GM19324 (cell line): ENCODE data around the gene TSPAN1.

Experiments
- ATAC-seq: cut with Tn5 transposase; IDR thresholded peaks from one replicate; pipeline ENCODE4 v1.9.1; 2021; ENCODE audit warnings: mild to moderate bottlenecking, moderate library complexity; ENCODE audit not compliant: unreplicated experiment, low FRiP score

The TSPAN1 gene, protein sequence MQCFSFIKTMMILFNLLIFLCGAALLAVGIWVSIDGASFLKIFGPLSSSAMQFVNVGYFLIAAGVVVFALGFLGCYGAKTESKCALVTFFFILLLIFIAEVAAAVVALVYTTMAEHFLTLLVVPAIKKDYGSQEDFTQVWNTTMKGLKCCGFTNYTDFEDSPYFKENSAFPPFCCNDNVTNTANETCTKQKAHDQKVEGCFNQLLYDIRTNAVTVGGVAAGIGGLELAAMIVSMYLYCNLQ

DNA sequence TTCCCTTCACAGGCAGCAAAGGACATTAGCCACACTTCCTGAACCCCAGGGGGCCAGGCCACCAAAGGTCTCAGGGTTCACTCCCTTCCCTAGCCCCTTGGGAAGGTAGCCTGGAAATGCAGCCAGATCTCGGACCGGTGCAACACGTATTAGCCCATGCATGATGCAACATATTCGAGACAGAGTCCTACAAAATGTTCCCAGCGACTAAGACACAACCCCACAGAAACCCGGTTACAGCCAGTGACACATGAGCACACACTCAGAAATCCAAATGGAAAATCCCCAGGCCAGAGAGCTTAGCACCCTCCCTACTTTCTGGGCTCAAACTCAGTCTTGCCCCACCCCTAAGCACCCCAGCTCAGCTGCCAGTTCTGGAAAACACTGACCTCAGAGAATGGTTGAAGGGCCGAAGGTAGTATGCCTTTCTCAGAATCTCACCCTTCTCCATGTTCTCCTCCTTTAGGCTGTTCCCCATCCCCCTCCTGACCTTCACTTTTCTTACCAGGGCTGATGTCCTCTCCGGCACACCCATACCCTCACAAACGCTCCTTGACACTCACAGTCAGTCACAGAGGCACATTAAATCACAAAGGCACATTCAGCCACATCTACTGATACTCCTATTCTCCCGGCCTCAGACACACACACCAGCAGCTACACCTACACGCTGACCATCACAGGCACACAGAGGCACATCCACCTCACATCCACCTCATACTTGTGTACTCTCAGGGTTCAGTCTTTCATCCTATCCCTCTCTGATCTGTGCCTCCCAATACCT is at the start of gene TSPAN1:
Gene TSPAN1, plus strand, starts transcription at position 640 of the 784 bp plus-strand sequence. CDS start 6,021 bp downstream, outside the sequence.
- no peak for ATAC-seq

DNA sequence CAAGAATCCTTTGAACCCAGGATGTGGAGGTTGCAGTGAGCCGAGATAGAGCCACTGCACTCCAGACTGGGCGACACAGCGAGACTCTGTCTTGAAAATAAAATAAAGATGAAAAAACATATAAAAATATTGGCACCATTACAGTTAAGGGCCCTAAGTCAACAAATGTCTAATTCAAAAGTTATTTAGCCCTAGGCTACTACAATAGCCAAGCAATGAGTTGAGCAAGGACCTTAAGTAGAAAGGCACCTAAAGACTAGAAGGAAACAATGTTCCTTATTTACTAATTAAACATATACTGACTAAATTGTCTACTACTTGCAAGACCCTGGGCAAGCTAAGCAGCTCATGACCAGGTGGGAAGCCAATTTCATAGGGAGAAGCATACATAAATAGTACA is 46.5 kb upstream of the TSPAN1 start:
- ATAC-seq: no peak

DNA sequence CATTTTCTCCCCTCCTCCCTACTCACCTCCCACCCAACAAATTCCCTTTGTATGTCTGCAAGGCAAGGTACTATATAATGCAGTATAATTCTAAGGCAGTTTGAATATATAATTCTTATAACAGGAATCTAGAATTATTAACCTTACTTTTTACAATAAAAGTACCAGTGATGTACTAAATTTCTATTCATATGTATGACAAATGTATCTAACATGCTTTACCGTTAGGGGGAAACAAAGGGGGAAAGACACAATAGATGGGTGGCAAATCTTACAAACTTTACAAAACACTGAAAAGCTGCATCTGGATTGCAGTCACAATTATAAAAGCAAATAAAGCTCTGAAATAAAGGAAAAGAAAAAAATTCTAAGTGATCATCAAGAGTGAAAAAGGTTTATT is 44.8 kb upstream of the TSPAN1 start:
- no peak for ATAC-seq

DNA sequence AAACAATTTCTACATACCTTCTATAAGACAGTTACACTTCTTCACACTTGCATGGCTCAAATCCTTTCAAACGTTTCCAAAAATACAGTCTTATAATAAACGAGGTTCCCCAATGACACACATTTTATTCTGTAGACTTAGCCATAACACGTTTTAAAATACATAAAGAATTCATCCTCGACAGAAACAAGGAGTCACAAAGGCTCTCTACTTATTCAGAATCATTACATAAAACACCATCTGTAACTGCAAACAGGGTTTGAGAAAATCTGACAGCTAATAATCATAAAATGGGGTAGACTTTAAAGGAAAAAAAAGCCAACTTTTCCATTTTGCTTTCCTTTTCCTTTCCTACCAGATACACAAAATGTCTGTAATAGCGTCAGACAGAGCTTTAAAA is 44.3 kb upstream of the TSPAN1 start:
- no peak for ATAC-seq

DNA sequence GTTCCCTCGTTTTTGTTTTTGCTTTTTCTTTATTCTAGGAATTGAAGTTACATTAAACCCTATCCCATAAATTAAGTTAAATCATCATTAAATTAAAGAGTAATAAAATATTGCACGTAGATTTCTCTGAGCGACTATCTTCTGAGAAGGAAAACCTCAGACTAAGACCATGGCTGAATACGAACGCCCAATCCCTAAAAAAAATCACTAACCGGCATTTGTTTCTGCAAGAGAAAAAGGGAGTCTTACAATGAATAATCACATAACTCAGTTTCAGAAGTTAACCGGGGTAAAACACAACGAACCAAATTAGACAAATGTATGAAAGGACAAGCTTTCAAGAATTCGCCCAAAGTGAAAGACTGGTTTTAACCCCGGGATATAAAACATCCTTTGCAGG is 43.8 kb upstream of the TSPAN1 start:
- ATAC-seq: no peak

DNA sequence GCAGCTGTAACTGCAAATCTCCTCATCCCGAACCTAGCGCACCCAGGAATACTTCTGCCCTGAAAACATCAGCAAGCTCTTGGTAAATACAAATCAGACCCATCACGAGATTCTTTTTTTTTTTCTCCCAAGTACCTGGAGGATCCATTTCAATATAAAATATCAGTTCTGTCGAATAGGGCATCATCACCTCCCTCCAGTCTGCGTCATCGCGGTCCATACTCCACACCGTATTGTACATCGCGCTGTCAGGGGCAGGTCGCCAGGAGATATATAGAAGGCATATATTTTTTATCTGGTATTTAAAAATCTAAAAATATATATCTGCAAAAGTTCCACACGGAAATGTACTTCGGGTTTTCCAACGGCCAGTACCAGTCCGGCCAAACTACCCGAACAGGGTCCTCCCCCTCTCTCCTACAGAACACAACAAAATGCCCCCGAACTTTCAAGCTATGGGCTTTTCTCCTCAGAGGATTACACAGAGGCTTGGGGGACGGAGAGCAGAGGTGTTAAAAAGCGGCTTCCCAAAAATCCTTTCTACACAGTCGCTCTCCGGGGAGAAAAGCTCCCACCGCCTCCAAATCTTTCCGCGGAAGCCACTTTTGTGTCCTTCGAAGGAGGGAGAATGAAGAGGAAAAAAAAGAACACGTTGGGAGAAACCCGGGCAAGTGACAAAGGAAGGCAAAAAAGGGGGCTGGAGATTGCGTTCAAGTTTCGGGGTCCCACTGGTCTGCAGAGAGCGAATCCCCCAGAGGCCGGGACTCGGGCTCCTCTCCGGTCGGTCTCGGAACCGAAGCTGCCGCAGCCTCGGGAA is 43.0 kb upstream of the TSPAN1 start:
- ATAC-seq: no peak

DNA sequence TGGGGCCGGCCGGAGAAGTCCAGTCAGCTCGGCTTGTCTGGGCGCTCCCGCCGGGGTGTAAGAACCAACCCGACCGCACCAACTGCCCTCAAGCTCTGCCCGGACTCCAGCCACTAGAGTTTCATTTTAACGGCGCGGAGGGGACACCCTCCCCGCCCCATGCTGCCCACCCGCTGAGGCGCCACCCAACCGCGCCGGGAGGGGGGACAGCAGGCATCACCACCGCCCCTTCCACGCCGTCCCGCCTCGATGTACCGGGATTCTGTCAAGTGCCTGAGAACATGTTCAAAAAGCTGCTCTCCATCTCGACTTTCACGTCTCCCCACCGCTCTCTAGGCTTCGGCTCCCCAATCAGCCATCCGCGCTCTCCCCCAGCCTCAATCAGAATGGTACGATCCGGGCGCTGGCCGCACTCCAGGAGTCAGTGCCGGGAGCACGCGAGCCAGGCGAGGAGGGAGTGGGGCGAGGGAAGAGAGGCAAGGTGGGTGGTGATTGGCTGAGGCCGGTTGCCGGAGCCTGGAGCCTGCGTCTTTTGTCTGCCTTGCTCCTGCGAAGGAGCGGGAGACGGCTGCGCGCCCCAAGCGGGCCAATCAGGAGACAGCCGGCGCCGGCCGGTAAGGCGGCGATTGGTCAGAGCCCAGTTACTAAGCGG is 42.2 kb upstream of the TSPAN1 start, which contains the start of gene PIK3R3:
Gene PIK3R3, minus strand, starts transcription at position 101 of the 652 bp plus-strand sequence. CDS start 677 bp downstream, outside the sequence.
- peak; percentile 94 for ATAC-seq

DNA sequence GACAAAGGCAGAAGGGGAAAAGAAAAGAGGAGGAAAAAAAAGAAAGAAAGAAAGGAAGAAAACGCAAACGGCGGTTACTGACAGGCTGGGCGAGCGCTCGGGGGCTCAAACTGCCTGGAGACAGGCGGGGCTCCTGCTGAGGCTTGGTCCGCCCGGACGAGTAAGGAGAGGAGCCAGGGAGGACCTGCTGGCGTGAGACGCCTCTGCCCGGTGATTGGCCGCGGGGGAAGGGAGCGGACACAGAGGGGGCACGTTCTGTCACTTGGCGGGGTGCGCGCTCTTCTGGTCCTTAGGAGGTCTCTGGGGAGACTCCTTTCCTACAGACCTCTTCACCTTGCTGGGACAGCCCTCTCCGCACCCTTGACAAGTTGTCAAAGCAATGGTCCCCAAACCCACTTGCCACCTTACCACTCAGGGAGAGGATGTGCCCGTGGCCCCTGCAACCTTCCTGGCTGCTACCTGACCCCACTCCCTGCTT is 41.7 kb upstream of the TSPAN1 start:
- ATAC-seq: peak; percentile 56

DNA sequence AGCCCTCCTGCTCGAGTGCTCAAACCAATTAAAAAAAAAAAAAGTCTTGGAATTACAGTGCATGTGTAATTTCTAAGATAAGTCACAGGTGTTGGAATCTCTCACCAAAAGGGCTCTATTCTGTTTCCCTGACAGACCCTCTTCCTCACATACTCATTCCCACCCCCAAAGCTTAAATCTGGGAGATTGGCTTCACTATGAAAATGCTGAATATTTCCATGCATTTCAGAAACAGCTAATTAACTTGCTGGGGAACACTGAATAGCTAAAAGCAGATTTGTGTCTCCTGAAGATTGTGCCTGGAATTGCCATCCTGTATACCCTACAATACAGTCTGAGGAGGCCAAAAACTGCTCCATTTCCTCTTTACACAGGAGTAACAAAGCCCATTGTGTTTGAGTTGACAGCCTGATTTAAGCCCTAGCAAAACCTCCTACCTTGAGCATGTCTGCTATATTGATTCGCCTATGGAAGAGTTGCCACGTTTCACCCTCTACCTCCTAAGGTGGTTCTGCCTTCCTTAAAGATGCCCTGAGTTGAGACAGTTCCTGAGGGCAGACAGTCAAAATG is 41.0 kb upstream of the TSPAN1 start:
- ATAC-seq: no peak

DNA sequence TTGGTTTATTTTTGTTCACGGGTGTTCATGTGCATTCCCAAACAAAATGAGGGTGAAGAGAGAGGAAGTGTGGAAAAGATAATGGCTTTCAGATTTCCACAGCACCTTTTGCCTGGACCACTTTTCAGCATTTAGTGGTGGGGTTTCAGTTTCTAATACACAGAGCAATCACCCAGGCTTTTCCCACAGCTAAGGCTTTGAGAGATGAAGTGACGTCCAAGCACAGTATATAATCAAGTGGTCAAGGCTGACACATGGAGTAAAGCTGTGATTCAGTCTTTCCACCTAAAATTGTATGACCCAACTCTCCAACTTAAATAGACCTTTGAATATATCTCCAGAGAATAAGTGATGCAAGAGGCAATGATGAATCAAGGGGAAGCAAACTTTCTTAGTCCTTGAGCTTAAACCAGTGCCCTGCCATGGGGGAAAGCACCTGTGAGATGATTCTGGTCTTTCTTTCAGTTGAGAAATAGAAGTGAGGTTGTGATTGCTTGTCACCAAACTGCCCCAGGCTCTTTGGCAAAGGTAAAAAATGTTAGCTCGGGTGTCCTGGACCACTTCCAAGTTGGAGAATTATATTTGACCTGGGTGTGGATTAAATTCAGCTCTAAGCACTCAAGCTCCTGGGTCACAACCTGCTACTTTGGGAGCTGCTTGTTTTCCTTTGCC is 40.1 kb upstream of the TSPAN1 start:
- no peak for ATAC-seq

DNA sequence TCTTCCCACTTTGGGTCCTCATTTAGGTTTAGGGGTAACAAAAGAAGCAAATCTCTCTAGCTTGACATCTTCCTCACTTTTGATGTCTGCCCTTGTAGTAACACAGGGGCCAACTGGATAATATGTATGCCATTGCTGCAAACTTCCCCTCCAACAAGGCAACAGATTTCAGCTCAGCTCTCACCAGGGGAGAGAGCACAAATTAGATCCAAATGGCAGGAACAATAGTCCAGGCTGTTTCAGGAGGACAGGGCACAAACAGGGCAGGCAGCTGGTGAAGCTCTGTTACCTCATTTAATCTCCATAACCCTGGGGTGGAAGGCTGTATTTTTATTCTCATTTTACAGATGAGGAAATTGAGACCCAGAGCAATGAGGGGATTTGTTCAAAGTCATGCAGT is 38.2 kb upstream of the TSPAN1 start:
- ATAC-seq: no peak

DNA sequence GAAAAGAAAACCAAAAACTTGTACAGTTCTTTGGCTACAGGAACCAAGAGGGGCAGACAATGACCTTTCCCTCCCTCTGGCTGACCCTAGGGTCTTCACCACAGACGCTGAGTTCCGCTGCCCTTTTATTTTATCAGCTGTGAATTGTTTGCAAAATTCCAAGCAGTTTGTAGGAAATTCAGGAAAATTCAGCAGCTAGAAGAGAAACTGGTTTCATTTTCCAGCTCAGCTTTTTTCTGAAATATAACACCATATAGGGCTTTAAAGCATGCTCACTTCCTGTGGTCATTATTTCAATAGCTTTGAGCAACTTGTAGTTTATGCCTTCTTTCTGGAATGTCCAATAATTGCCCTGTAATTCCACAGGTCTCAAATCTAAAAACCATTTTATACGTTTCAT is 37.0 kb upstream of the TSPAN1 start:
- no peak for ATAC-seq

DNA sequence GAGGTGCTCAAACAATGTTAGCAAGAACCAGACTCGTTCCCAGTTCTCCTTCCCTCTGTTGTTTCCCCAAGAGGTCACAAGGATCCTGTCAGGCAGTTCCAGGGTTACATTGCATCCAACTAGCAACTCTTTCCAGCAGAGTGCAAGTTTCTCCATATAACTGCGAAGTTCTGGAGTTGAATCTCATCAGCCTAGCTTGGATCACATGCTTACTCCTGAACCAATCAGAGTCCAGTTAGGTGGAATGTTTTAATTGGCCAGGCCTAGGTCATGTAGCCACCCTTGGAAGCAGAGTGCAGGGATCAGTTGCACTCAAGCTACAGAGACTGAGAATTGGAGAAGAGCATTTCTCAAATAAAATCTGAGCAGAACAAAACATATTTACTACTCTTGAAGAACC is 26.6 kb upstream of the TSPAN1 start:
- no peak for ATAC-seq

DNA sequence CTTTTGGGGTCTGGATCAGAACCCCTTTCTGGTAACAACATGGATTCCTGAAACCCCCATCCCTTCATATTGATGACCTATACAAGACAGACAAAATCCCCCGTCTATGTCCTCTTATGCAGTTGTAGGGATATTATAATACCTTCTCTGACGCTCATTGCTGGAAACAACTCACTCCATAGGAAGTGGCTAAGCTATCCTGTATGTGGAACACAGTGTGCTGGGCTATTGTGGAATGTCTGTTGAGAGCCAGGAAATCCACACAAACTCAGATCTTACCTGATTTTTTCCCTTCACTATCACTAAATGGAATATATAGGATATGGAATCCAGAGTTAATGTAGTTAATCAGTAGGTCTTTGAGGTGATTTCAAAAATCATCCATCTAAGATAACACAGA is 24.8 kb upstream of the TSPAN1 start:
- ATAC-seq: no peak

DNA sequence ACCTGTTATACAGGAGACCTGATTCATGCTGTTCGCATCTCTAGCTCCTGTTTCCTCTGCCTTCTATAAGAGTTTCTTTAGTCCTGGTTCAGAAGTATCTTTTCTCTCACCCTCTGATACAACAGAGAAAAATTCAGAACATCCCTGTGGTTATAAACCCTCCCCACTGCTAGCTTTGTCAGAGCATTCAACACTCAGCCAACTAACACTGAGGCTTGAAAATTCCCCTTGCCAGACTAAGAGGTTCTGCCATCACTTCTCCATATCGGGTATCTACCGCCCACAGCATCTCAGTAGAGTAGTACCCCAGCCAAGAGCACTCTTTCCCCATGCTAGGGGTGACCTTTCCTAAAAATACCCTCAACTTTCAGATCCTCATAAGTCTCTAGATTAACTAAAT is 22.9 kb upstream of the TSPAN1 start:
- ATAC-seq: no peak

DNA sequence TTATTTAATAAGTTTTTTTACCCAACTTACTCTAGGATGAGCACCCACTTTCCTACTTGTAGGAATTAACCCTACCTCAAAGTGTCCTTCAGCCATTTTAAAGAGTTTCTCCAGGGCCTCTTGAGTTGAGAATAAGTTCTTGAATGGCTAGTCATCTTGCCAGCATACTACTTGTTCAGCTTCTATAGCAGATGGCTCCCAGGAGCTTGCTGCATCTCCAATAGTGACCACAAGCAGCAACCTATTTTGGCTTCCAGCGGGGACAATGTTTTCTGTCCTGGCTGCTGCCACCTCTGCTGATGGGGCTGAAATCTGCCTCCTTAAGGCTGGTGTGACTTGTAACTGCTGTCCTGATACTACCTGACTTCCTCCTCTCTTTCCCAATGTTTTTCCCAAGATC is 21.7 kb upstream of the TSPAN1 start:
- no peak for ATAC-seq

DNA sequence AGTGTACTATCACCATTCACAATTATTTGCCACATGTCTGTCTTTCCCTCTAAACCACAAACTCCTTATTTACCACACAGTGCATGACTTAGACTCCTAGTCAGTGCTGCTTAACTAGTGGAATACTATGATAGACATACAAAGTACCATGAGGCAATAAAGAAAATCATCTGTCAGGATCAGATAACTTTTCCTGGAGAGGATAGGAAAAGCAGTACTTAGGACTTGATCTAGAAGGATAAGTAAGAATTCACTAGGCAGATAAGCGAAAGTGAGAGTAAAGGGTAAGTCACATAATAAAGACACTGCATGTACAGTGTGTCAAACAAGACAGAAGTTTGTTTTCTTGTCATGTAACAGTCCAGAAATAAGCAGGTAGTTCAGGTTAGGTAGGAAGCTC is 21.2 kb upstream of the TSPAN1 start:
- no peak for ATAC-seq

DNA sequence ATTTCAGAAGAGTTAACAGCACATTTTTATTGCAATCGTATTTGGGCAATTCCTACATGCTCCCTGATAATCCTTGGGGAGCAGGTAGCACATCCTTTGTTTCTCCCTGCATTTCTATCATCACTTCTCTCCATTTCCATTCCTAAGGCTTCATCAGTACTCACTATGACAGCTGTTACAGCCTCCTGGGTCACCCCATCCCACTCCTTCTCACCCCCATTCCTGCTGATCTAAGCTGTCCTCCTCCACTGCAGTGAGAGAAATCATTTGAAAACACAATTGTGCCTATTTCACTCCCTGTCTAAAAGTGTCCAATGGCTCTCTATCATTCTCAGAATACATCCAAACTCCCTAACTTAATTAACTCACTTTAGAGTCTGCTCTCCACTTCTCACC is 17.0 kb upstream of the TSPAN1 start:
- no peak for ATAC-seq
